PC-9 (cell line): ENCODE measurements around the gene TRAF2. TPM values are rescaled to one million over a fixed set of nuclear protein-coding genes. Genes with fewer than 3 reads are reported as not detected.

ENCODE experiments used
- BruUV-seq: library from RNA; stranded (reverse); fragments of 400-500 nt; replicated peaks from 2 replicates; lab custom pipeline; 2021; lab: Mats Ljungman, UMichigan
- CTCF ChIA-PET: fragments of 300-600 bp; sonication (Branson Sonifier 250); formaldehyde crosslinking; loops from one replicate; lab custom pipeline; 2022; ENCODE audit warnings: antibody characterized with exemption; lab: Charles Lee
- POLR2A ChIA-PET: fragments of 300-600 bp; sonication (Branson Sonifier 250); formaldehyde crosslinking; loops from one replicate; lab custom pipeline; 2022; ENCODE audit warnings: antibody characterized with exemption; ENCODE audit not compliant: unreplicated experiment; lab: Charles Lee
- DNase-seq, 2 experiments: peaks; one replicate each; pipeline versions ENCODE4 v3.0.0 to v3.0.0-alpha.2; 2015 to 2022; ENCODE audit warnings: mixed read lengths in 1 of 2
- H2AFZ ChIP-seq: fragments of 200-600 bp; sonication (generic); 2 replicates; pipeline ENCODE4 v1.8.1; 2017; ENCODE audit warnings: antibody characterized with exemption
- H3F3A ChIP-seq: fragments of 200-600 bp; sonication (generic); 2 replicates; pipeline ENCODE4 v1.8.1; 2017; ENCODE audit warnings: antibody characterized with exemption, mild to moderate bottlenecking, low read depth; ENCODE audit not compliant: insufficient read depth
- H3K27ac ChIP-seq: fragments of 200-600 bp; sonication (generic); 2 replicates; pipeline ENCODE4 v1.6.1; 2016; ENCODE audit warnings: mixed run types
- H3K27me3 ChIP-seq: fragments of 200-600 bp; sonication (generic); 2 replicates; pipeline ENCODE4 v1.6.1; 2016; ENCODE audit warnings: low read depth, mixed run types; ENCODE audit not compliant: insufficient read depth
- H3K36me3 ChIP-seq: fragments of 200-600 bp; sonication (generic); 2 replicates; pipeline ENCODE4 v1.6.1; 2016; ENCODE audit warnings: low read depth, mixed run types
- H3K4me1 ChIP-seq: fragments of 200-600 bp; sonication (generic); replicated peaks from 2 replicates; pipeline ENCODE4 v1.6.1; 2016; ENCODE audit warnings: mixed run types; ENCODE audit not compliant: insufficient read depth
- H3K4me2 ChIP-seq: fragments of 200-600 bp; sonication (generic); 2 replicates; pipeline ENCODE4 v1.6.1; 2017; ENCODE audit warnings: mixed run types
- H3K4me3 ChIP-seq: fragments of 200-600 bp; sonication (generic); 2 replicates; pipeline ENCODE4 v1.6.1; 2016; ENCODE audit warnings: mixed run types
- H3K79me2 ChIP-seq: fragments of 200-600 bp; sonication (generic); 2 replicates; pipeline ENCODE4 v1.6.1; 2017; ENCODE audit warnings: low read depth, mixed run types
- H3K9me2 ChIP-seq: fragments of 200-600 bp; sonication (generic); 2 replicates; pipeline ENCODE4 v1.8.1; 2017; ENCODE audit warnings: mild to moderate bottlenecking; ENCODE audit not compliant: insufficient read depth
- H3K9me3 ChIP-seq: fragments of 200-600 bp; sonication (generic); 2 replicates; pipeline ENCODE4 v1.8.1; 2016; ENCODE audit warnings: low read depth; ENCODE audit not compliant: insufficient read depth
- H4K20me1 ChIP-seq: fragments of 200-600 bp; sonication (generic); 2 replicates; pipeline ENCODE4 v1.8.1; 2017; ENCODE audit not compliant: insufficient read depth
- CTCF ChIP-seq: fragments of 200-600 bp; sonication (generic); conservative IDR thresholded peaks from 2 replicates; pipeline ENCODE4 v1.6.1; 2017; ENCODE audit warnings: mixed run types, antibody characterized with exemption, mild to moderate bottlenecking, moderate library complexity
- EZH2 ChIP-seq: fragments of 200-600 bp; sonication (generic); IDR thresholded peaks from 2 replicates; pipeline ENCODE4 v1.8.0; 2017; ENCODE audit warnings: antibody characterized with exemption, low read depth
- intact Hi-C: fragments of 100-400 bp; cut with micrococcal nuclease; formaldehyde crosslinking; loops from one replicate; pipeline ENCODE4 v1.10.0; 2022; ENCODE audit not compliant: unreplicated experiment
- total RNA-seq: library from RNA; stranded (reverse); gene quantifications from 2 replicates; pipeline ENCODE4 v1.2.3, GENCODE V29; 2021

TRAF2 gene
- total RNA-seq, 1 experiment from 2014 or later, result 42.7 TPM

GRCh38 chr9:136916330-136917184 lies 30.2 kb downstream of the TRAF2 start:
- H3K9me3 ChIP-seq, result no peaks in the 10 kb centered on the region

GRCh38 chr9:136917902-136918301 lies 31.6 kb downstream of the TRAF2 start:
- no peaks in the 10 kb centered on the region for H3K79me2 ChIP-seq
- H3K4me2 ChIP-seq, result no peak overlapping the region
- no peaks in the 10 kb centered on the region for H3K4me1 ChIP-seq
- H3K27me3 ChIP-seq, result no peaks in the 10 kb centered on the region
- no peak for TF ChIP-seq CTCF
- TF ChIP-seq EZH2, result no peak
- DNase-seq, result no peak
- no peak overlapping the region for H3K27ac ChIP-seq
- H3K9me3 ChIP-seq, result no peaks in the 10 kb centered on the region
- CTCF ChIA-PET, result no interaction called here
- intact Hi-C loops, result no loop called here
- H3K9me2 ChIP-seq, result no peaks in the 10 kb centered on the region
- no peaks in the 10 kb centered on the region; the same call in 1 of the 2 replicates for H4K20me1 ChIP-seq
- BruUV-seq, result no TSS peak
- 0 out of 2 replicates have a peak, but pooled peaks cover 1% of the 10 kb centered on the region for H3K36me3 ChIP-seq
- no peak overlapping the region for H2AFZ ChIP-seq
- no peaks in the 10 kb centered on the region for H3F3A ChIP-seq
- H3K4me3 ChIP-seq, result no peak overlapping the region
- POLR2A ChIA-PET, result interaction anchor here (0.6 kb wide), 1 partner anchor 141 kb away, joined by 8 read pairs; no protein-coding TSS in a partner anchor

More at GRCh38 chr9:136916330-136917184, 30.2 kb downstream of the TRAF2 start:
- intact Hi-C loops, result no loop called here
- ChIA-PET POLR2A (no interaction called here), CTCF (no interaction called here)
- Histone ChIP-seq H3K9me2 (no peaks in the 10 kb centered on the region), H3K27ac (no peak overlapping the region), H3K79me2 (no peaks in the 10 kb centered on the region), H3F3A (no peaks in the 10 kb centered on the region), H3K27me3 (no peaks in the 10 kb centered on the region), H3K4me2 (no peak overlapping the region), H3K36me3 (0 out of 2 replicates have a peak, but pooled peaks cover 7% of the 10 kb centered on the region), H3K4me3 (no peak overlapping the region), H4K20me1 (no peaks in the 10 kb centered on the region; the same call in 1 of the 2 replicates), H2AFZ (no peak overlapping the region), H3K4me1 (no peaks in the 10 kb centered on the region)
- BruUV-seq, result no TSS peak
- DNase-seq, result no peak
- TF ChIP-seq CTCF (no peak), EZH2 (no peak)

GRCh38 chr9:136920069-136920468 lies 33.8 kb downstream of the TRAF2 start:
- intact Hi-C loops, result no loop called here

More at GRCh38 chr9:136920069-136920468, 33.8 kb downstream of the TRAF2 start:
- Histone ChIP-seq H3K27me3 (no peaks in the 10 kb centered on the region), H2AFZ (no peak overlapping the region), H4K20me1 (no peaks in the 10 kb centered on the region), H3K27ac (no peak overlapping the region), H3K36me3 (no peaks in the 10 kb centered on the region), H3K4me1 (no peaks in the 10 kb centered on the region), H3K9me2 (no peaks in the 10 kb centered on the region), H3K9me3 (no peaks in the 10 kb centered on the region), H3K4me2 (no peak overlapping the region), H3F3A (no peaks in the 10 kb centered on the region), H3K4me3 (no peak overlapping the region), H3K79me2 (no peaks in the 10 kb centered on the region)
- TF ChIP-seq EZH2 (no peak), CTCF (no peak)
- no peak for DNase-seq
- ChIA-PET POLR2A (interaction anchor here (0.5 kb wide), 1 partner anchor 54 kb away, joined by 3 read pairs; the partner anchor contains the start of gene EDF1), CTCF (interaction anchor here (0.6 kb wide), 1 partner anchor 128 kb away, joined by 3 read pairs; no protein-coding TSS in a partner anchor)
- BruUV-seq, result no TSS peak
